H9 (cell line): ENCODE data around the gene MRGPRF. TPM values are rescaled to one million over a fixed set of nuclear protein-coding genes. Genes with fewer than 3 reads are reported as not detected.

ENCODE experiments used
- DNase-seq: peaks from one replicate; pipeline ENCODE4 v3.0.0-alpha.2; 2017
- H2AFZ ChIP-seq: one replicate; pipeline ENCODE4 v1.6.1; 2013; ENCODE audit warnings: mild to moderate bottlenecking, low read length, control low read depth, moderate library complexity
- H2AK5ac ChIP-seq: 2 replicates; pipeline ENCODE4 v1.6.1; 2013; ENCODE audit warnings: low read length, control low read depth, mixed read lengths; ENCODE audit not compliant: insufficient read length
- H2BK120ac ChIP-seq: one replicate; pipeline ENCODE4 v1.6.1; 2013; ENCODE audit warnings: low read depth, mild to moderate bottlenecking, low read length, control low read depth, inconsistent platforms; ENCODE audit not compliant: poor library complexity, severe bottlenecking
- H2BK12ac ChIP-seq: 2 replicates; pipeline ENCODE4 v1.6.1; 2013; ENCODE audit warnings: low read length, control low read depth, mixed read lengths, low read depth; ENCODE audit not compliant: insufficient read length
- H2BK15ac ChIP-seq: 2 replicates; pipeline ENCODE4 v1.6.1; 2013; ENCODE audit warnings: low read depth, low read length, control low read depth
- H2BK20ac ChIP-seq: one replicate; pipeline ENCODE4 v1.6.1; 2013; ENCODE audit warnings: low read depth, mild to moderate bottlenecking, low read length, control low read depth, inconsistent platforms; ENCODE audit not compliant: poor library complexity, severe bottlenecking
- H2BK5ac ChIP-seq: 2 replicates; pipeline ENCODE4 v1.6.1; 2013; ENCODE audit warnings: low read length, control low read depth, mixed read lengths; ENCODE audit not compliant: insufficient read length
- H3K14ac ChIP-seq: 2 replicates; pipeline ENCODE4 v1.6.1; 2013; ENCODE audit warnings: low read length, control low read depth; ENCODE audit not compliant: insufficient read depth
- H3K18ac ChIP-seq: 2 replicates; pipeline ENCODE4 v1.6.1; 2013; ENCODE audit warnings: low read depth, mild to moderate bottlenecking, mixed read lengths, low read length, control low read depth; ENCODE audit not compliant: insufficient read length
- H3K23ac ChIP-seq: 2 replicates; pipeline ENCODE4 v1.6.1; 2013; ENCODE audit warnings: low read length, control low read depth, mixed read lengths, low read depth; ENCODE audit not compliant: insufficient read length
- H3K23me2 ChIP-seq: 2 replicates; pipeline ENCODE4 v1.6.1; 2013; ENCODE audit warnings: low read depth, mild to moderate bottlenecking, mixed read lengths, low read length, control low read depth; ENCODE audit not compliant: insufficient read length, poor library complexity, severe bottlenecking
- H3K27ac ChIP-seq: 2 replicates; pipeline ENCODE4 v1.5.1; 2013; ENCODE audit warnings: low read length, control low read depth, mixed read lengths, low read depth; ENCODE audit not compliant: insufficient read length
- H3K27me3 ChIP-seq: 2 replicates; pipeline ENCODE4 v1.6.1; 2013; ENCODE audit warnings: low read length, control low read depth, inconsistent platforms; ENCODE audit not compliant: insufficient read depth
- H3K4ac ChIP-seq: 2 replicates; pipeline ENCODE4 v1.6.1; 2013; ENCODE audit warnings: low read depth, mild to moderate bottlenecking, control low read depth, inconsistent platforms, low read length, moderate library complexity
- H3K4me1 ChIP-seq: 2 replicates; pipeline ENCODE4 v1.6.1; 2013; ENCODE audit warnings: low read length, control low read depth, inconsistent platforms; ENCODE audit not compliant: insufficient read depth
- H3K4me2 ChIP-seq: 2 replicates; pipeline ENCODE4 v1.6.1; 2013; ENCODE audit warnings: low read length, control low read depth, mixed read lengths; ENCODE audit not compliant: insufficient read length, insufficient read depth
- H3K56ac ChIP-seq: 2 replicates; pipeline ENCODE4 v1.6.1; 2013; ENCODE audit warnings: low read depth, mild to moderate bottlenecking, mixed read lengths, low read length, control low read depth; ENCODE audit not compliant: insufficient read length
- H3K79me1 ChIP-seq: 2 replicates; pipeline ENCODE4 v1.6.1; 2013; ENCODE audit warnings: low read depth, mild to moderate bottlenecking, moderate library complexity, low read length, control low read depth, inconsistent platforms; ENCODE audit not compliant: insufficient read depth, poor library complexity, severe bottlenecking
- H3K79me2 ChIP-seq: 2 replicates; pipeline ENCODE4 v1.6.1; 2013; ENCODE audit warnings: low read length, control low read depth, inconsistent platforms; ENCODE audit not compliant: insufficient read depth
- H3K9ac ChIP-seq: 2 replicates; pipeline ENCODE4 v1.6.1; 2013; ENCODE audit warnings: low read length, control low read depth, mixed read lengths; ENCODE audit not compliant: insufficient read length; ENCODE audit errors: extremely low read depth
- H3K9me3 ChIP-seq: one replicate; pipeline ENCODE4 v1.6.1; 2013; ENCODE audit warnings: low read depth, low read length, inconsistent platforms; ENCODE audit not compliant: control insufficient read depth
- H3T11ph ChIP-seq: one replicate; pipeline ENCODE4 v1.6.1; 2013; ENCODE audit warnings: mild to moderate bottlenecking, low read length, control low read depth, inconsistent platforms
- H4K20me1 ChIP-seq: one replicate; pipeline ENCODE4 v1.6.1; 2013; ENCODE audit not compliant: control insufficient read depth, insufficient read length, insufficient read depth
- H4K5ac ChIP-seq: 2 replicates; pipeline ENCODE4 v1.6.1; 2013; ENCODE audit warnings: low read depth, mild to moderate bottlenecking, mixed read lengths, low read length, control low read depth; ENCODE audit not compliant: insufficient read length
- H4K8ac ChIP-seq: replicated peaks from 2 replicates; pipeline ENCODE4 v1.6.1; 2013; ENCODE audit warnings: low read length, control low read depth, mixed read lengths, low read depth; ENCODE audit not compliant: insufficient read length
- H4K91ac ChIP-seq: 2 replicates; pipeline ENCODE4 v1.6.1; 2013; ENCODE audit warnings: low read depth, mild to moderate bottlenecking, moderate library complexity, mixed read lengths, low read length, control low read depth; ENCODE audit not compliant: insufficient read length
- H3K27ac Mint-ChIP-seq, 3 experiments: 2 replicates in 2 of 3; 3 replicates in 1 of 3; pipeline ENCODE4 v1.8.0; 2020 to 2021; ENCODE audit warnings: mixed read lengths in 3 of 3, mild to moderate bottlenecking in 1 of 3, moderate library complexity in 1 of 3
- H3K27me3 Mint-ChIP-seq: 2 replicates; pipeline ENCODE4 v1.8.0; 2021; ENCODE audit warnings: low read depth, mild to moderate bottlenecking, moderate library complexity, mixed read lengths
- H3K36me3 Mint-ChIP-seq, 3 experiments: 2 replicates in 2 of 3; 3 replicates in 1 of 3; pipeline ENCODE4 v1.8.0; 2020 to 2021; ENCODE audit warnings: low read depth in 3 of 3, mixed read lengths in 3 of 3; ENCODE audit not compliant: insufficient read depth in 1 of 3
- H3K4me1 Mint-ChIP-seq, 2 experiments: 2 replicates each; pipeline ENCODE4 v1.8.0; 2020; ENCODE audit warnings: mixed read lengths in 2 of 2
- H3K4me3 Mint-ChIP-seq, 2 experiments: 2 replicates in 1 of 2; 3 replicates in 1 of 2; pipeline ENCODE4 v1.8.0; 2020 to 2021; ENCODE audit warnings: mild to moderate bottlenecking in 2 of 2, mixed read lengths in 2 of 2, moderate library complexity in 1 of 2
- H3K9me3 Mint-ChIP-seq, 2 experiments: 2 replicates in 1 of 2; 3 replicates in 1 of 2; pipeline ENCODE4 v1.8.0; 2020; ENCODE audit warnings: mild to moderate bottlenecking in 2 of 2, mixed read lengths in 2 of 2, moderate library complexity in 1 of 2
- WGBS: extraction: QIAGEN DNeasy Blood & Tissue Kit; methylation state at CpG from one replicate; pipeline ENCODE4 v1.1.7; 2013; ENCODE audit warnings: missing lambda C conversion rate, low lambda C conversion rate, mixed read lengths; ENCODE audit not compliant: insufficient read length; ENCODE audit errors: extremely low coverage; 5-methylcytosine and 5-hydroxymethylcytosine counted together
- total RNA-seq: library from RNA; stranded (reverse); gene quantifications from 2 replicates; pipeline ENCODE4 v1.2.1, GENCODE V29; 2021
- TF ChIP-seq, protein P1 (sequence below): fragments of 200-600 bp; sonication (generic); conservative IDR thresholded peaks from 3 replicates; pipeline ENCODE4 v1.8.0; 2021; ENCODE audit warnings: antibody characterized with exemption, mild to moderate bottlenecking

Gene MRGPRF
- total RNA-seq, 1 experiment from 2014 or later: 4.0 TPM

DNA sequence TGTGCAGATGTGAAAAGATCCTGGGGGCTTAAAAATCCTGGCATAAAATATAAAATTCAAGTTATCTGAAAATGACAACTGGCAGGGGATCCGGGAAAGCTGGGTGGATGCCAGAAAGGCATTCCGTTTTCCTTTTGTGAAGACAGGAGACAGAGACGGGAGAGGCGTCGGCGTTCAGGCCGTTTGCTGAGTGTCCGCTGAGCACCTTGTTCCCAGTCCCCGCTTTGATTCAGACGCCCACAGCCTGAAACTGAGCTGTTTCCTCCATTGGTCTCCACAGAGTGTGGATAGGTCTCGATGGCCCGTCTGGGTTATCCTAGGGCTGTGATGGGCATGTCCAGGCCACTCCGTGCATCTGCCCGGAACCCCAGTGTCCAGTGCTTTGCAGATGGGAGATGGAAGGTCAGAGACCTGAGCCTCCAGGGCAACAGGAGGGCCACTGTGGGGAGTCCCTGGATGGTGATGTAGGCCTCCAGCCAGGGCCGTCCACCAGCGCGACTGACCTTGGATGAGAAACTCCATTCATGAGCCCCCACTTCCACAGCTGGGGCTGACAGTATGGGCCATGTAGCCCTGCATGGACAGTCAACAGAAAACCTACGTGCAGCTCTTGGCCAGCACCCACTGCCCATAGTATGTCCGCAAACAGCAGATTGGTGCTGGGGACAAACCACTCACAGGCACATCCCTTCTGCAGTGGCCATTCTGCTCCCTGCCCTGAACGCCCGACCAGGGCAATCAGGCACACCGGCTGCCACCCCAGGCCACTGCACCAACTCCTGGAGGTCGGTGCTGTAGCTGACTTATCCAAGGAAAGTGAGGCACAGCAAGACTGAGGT, 11.6 kb downstream of the MRGPRF start:
- TF ChIP-seq, protein P1, sequence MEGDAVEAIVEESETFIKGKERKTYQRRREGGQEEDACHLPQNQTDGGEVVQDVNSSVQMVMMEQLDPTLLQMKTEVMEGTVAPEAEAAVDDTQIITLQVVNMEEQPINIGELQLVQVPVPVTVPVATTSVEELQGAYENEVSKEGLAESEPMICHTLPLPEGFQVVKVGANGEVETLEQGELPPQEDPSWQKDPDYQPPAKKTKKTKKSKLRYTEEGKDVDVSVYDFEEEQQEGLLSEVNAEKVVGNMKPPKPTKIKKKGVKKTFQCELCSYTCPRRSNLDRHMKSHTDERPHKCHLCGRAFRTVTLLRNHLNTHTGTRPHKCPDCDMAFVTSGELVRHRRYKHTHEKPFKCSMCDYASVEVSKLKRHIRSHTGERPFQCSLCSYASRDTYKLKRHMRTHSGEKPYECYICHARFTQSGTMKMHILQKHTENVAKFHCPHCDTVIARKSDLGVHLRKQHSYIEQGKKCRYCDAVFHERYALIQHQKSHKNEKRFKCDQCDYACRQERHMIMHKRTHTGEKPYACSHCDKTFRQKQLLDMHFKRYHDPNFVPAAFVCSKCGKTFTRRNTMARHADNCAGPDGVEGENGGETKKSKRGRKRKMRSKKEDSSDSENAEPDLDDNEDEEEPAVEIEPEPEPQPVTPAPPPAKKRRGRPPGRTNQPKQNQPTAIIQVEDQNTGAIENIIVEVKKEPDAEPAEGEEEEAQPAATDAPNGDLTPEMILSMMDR: no peak
- peak; percentile 20 for DNase-seq
- no peaks in the 10 kb centered on the region for H3K23me2 ChIP-seq
- no peak overlapping the region for H3K9ac ChIP-seq
- H4K8ac ChIP-seq: no peak overlapping the region
- no peak overlapping the region for H3K4me2 ChIP-seq
- no peak overlapping the region for H2BK12ac ChIP-seq
- H3K4ac ChIP-seq: no peak overlapping the region
- no peak overlapping the region for H3K56ac ChIP-seq
- no peaks in the 10 kb centered on the region for H3K79me2 ChIP-seq
- H2BK15ac ChIP-seq: no peak overlapping the region
- H3K23ac ChIP-seq: no peak overlapping the region
- no peaks in the 10 kb centered on the region for H3K27me3 ChIP-seq
- Mint-ChIP-seq H3K27ac (no peak overlapping the region; a peak in 1 of 7 replicates), H3K4me1 (peaks cover 5 to 15% of the 10 kb centered on the region in 2 experiments), H3K9me3 (no peaks in the 10 kb centered on the region; a peak in 1 of 5 replicates), H3K4me3 (no peak overlapping the region), H3K27me3 (no peaks in the 10 kb centered on the region), H3K36me3 (peaks cover 0 to 5% (median 0%) of the 10 kb centered on the region in 3 experiments; a peak in 4 of 7 replicates)
- WGBS: no CpG with 5 or more reads among the region's 23 CpGs
- H3K18ac ChIP-seq: no peak overlapping the region
- H4K91ac ChIP-seq: no peak overlapping the region
- H2BK20ac ChIP-seq: no peak overlapping the region
- H2BK5ac ChIP-seq: no peak overlapping the region
- H3T11ph ChIP-seq: no peak overlapping the region
- H4K5ac ChIP-seq: no peak overlapping the region
- no peaks in the 10 kb centered on the region for H3K9me3 ChIP-seq
- no peak overlapping the region for H2BK120ac ChIP-seq
- no peaks in the 10 kb centered on the region for H3K79me1 ChIP-seq
- H3K14ac ChIP-seq: no peak overlapping the region
- no peak overlapping the region for H2AK5ac ChIP-seq
- no peak overlapping the region for H2AFZ ChIP-seq
- H3K27ac ChIP-seq: no peak overlapping the region
- no peaks in the 10 kb centered on the region for H3K4me1 ChIP-seq
- H4K20me1 ChIP-seq: no peaks in the 10 kb centered on the region
